NCI-H446 (cell line): Measurements from ENCODE around the gene SNRNP35.
"Not testable (repeated sequence)": the region's sequence is repeated elsewhere in the genome, so short reads cannot be mapped to it uniquely, and the experiment has no call there.

Experiments used
- DNase-seq, 2 experiments: peaks; one replicate each; lab custom pipeline; 2025; lab: John Stamatoyannopoulos, UW

Gene SNRNP35

DNA sequence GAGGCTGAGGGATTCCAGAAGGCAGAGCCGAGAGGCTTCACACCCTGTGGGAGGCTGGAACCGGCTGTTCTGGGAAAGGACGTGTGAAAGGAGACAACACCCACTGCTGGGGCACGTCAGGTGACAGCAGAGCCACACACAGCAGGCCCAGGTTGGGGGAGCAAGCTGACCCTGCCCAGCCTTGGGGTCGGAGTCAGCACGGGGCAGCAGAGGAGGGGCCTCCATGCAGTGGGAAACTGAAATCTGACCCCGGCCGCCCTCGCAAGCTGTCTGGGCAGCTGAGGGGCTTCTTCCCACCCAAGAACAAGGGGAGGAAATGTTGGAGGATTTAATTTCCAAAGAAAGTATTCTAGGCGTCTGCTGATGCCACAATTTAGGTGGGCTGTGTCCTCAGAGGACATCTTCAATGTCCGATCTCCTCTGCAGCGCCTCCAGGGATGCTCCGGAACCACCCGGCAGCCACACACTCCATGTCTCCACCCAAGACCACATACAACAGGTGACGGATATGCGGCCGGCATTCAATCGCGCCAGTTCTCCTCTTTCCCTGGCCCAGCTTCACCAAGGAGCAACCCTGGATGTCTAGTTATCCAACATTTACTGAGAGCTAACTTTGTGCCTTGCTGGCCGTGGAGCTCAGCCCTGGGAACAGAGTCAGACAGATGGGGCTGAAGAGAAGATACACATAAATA is 30.7 kb downstream of the SNRNP35 start:
- no peak for DNase-seq

DNA sequence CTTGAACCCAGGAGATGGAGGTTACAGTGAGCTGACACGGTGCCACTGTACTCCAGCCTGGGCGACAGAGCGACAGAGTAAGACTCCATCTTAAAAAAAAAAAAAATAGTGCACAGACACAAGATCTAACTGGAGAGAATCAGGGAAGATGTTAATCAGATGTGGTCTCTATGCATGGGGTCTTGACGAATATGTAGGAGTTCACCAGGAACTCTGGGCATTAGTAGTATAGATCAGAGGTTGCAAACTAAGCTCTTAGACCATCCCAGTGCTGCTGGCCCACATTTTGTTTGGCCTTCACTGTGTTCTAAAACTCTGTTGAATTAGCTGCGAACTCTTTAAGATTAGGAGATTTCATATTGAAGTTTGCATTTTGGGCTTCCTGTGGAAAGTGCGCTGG is 31.6 kb downstream of the SNRNP35 start:
- DNase-seq: no peak

DNA sequence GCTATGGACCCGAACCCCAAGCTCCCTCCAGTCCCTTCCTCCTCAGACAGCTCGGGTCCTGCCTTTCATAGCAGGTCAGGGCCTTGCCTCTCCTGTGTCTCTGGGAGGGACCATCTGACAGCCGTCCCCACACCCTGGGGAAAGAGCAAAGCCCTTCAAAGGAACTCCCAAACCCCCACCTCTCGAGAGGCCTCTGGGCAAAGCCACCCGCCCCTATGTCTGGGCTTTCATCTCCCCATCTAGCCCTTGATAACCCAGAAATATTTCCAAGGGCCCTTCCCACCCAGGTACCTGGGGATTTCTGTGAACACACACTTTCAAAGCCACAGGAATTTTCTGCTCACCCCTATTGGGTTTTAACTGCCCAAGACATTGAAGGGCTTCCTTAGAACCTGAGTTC is 32.1 kb downstream of the SNRNP35 start:
- DNase-seq: no peak

DNA sequence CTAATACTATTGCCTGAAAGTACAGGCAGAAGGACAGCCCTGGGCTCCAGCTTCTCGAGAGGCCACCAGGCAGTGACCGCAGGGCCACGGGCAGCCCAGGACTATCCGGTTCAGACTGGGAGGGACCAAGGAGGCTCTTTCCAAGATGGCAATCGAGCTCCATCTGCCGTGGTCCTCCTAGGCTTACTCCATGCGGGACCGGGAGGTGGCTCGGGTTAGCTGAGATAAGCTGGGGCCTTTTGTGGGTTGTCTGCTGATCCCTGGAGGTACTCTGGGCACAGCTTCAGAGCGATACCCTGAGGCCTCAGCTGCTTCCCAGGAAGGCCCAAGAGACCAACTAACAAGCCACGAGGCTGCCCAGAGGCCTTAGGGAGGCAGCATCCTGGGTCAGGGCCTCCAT is 33.1 kb downstream of the SNRNP35 start:
- no peak for DNase-seq

DNA sequence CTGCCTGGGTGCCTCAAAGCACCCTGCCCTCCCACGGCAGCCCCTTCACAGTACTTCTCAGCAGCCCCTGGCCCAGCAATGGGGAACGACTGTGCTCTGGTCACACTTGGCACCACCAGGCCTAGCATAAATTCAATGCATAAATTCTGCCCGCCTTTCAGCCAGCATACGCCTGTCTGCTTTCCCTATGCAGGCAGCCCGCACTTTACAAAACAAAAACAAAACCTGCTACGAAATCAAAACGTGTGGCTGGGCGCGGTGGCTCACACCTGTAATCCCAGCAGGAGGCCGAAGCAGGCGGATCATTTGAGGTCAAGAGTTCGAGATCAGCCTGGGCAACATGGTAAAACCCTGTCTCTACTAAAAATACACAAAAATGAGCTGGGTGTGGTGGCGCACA is 33.5 kb downstream of the SNRNP35 start:
- DNase-seq: no peak

DNA sequence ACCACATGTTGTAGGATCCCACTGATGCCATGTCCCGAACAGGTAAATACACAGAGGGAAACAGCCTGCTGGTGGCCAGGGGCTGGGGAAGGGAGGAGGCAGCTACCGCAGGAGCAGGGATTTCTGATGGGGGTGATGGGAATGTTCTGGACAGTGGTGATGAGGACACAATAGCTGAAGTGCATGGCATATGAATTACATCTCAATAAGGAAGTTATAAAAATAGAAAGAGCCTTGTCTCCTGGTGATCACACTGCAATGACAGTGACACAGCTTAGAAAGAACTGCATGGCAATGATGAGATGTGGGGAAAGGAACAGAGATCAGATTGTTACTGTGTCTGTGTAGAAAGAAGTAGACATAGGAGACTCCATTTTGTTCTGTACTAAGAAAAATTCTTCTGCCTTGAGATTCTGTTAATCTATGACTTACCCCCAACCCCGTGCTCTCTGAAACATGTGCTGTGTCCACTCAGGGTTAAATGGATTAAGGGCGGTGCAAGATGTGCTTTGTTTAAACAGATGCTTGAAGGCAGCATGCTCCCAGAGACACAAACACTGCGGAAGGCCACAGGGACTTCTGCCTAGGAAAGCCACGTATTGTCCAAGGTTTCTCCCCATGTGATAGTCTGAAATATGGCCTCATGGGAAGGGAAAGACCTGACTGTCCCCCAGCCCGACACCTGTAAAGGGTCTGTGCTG is 34.5 kb downstream of the SNRNP35 start:
- DNase-seq: not testable (repeated sequence)

DNA sequence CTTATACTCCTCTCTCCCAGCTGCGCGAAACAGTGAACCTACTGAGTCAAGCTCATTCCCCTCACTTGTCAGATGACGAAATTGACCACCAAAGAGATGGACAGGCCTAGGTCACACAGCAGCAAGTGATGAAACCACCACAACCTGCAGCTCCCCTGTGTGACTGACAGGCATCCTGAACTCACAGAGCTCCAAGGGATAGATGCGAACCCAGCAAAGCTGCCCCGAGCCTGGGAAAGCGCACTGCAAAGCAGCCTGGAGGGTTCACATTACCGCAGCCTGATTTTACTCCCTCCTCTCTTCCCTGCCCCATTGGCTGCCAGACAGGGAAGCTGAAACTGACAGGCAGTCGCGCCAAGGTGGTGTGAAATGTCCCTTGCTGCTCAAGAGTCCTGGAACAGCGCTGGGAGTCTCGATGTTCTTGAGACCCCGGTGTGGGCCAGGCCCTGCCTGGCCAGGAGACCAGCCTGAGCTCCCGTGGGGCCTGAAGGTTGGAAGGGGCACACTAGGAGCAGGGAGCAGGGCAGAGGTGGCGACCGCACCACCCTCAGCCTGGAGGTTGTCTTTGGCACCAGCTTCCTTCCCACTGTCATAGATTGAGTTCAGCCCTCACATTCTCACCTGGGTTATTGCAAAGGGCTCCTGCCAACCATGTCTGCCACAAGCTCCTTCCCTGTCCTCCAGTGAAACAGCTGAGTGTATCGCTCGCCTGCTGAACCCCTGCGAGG is 36.3 kb downstream of the SNRNP35 start:
- no peak for DNase-seq

DNA sequence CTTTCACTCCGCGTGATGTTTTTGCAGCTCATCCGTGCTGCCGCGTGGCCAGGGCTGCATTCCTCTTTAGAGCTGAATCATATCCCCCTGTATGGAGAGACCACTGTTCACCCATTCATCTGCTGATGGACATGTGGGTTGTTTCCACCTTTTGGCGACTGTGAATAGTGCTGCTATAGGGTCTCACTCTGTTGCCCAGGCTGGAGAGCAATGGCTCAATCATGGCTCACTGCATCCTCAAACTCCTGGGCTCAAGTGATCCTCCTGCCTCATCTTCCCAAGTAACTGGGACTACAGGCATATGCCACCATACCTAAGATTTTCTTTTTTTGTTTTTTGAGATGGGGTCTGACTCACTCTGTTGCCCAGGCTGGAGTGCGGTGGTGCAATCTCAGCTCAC is 39.1 kb downstream of the SNRNP35 start:
- DNase-seq: no peak

DNA sequence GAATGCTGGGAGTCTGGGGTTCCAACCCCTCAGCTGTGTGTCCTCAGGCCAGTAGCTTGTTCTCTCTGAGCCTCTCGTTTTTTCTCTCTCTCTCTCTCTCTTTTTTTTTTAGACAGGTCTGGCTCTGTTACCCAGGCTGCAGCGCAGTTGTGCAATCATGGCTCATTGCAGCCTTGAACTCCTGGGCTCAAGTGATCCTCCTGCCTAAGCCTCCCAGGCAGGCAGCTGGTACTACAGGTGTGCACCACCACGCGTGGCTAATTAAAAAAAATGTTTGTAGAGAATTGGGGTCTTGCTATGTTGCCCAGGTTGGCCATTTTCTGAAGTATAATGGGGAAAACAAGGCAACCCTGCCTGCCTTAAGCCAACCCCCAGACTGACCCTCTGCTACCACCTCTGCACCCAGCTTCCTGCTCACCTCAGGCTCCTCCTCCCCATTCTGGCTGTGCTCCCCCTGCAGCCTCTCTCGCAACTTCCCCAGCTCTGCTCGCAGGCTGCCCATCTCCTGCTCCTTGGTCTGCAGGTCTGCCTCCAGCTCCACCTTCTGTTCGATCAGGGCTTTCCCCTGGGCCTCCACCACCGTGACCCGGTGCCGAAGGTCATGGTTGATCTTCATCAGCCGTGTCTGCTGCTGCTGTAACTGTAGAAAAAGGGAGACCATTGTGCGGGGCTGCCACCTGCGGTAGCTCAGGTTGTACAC is 40.3 kb downstream of the SNRNP35 start:
- no peak for DNase-seq

DNA sequence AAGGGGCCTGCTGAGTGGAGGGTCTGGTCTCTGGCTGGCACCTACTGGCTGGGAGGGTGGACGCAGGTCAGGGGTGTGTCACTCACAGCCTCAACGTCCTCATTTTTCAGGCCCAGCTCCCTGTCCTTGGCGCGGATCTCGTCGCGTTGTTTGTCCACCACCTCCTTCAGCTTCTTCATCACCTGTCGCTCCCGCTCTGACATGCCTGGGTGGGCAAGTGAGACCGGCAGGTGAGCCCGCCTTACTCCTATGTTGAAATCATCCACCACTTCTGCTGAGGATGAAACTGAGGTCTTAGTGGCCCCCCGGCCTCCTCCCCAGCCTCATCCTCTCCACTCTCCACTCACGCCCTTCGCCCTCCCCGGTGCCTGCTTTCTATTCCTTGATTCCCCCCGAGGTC is 41.4 kb downstream of the SNRNP35 start:
- no peak for DNase-seq

DNA sequence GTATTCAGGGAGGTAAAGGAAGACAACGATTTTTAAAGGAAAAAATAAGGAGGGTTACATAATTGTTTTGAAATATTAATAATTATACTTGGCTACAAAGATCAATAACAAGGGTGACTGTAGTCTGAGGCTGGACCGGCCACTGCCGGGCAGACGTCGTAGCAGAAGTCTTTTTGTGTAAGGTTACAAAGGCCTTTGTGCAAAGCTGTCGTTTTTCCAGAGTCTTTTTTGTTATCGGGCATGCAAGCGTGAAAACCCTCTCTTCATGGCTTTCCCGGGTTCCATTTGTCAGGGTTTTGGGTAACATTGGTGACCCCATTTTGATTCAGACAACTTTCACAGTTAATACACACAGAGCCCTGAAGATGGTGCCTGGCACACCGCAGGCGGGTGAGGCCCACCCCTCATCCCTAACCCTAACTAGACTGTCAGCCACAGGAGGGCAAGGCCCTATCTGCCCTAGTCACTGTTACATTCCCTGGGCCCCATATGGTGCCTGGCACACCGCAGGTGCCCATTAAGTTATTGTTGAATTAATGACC is 44.3 kb downstream of the SNRNP35 start:
- DNase-seq: no peak

DNA sequence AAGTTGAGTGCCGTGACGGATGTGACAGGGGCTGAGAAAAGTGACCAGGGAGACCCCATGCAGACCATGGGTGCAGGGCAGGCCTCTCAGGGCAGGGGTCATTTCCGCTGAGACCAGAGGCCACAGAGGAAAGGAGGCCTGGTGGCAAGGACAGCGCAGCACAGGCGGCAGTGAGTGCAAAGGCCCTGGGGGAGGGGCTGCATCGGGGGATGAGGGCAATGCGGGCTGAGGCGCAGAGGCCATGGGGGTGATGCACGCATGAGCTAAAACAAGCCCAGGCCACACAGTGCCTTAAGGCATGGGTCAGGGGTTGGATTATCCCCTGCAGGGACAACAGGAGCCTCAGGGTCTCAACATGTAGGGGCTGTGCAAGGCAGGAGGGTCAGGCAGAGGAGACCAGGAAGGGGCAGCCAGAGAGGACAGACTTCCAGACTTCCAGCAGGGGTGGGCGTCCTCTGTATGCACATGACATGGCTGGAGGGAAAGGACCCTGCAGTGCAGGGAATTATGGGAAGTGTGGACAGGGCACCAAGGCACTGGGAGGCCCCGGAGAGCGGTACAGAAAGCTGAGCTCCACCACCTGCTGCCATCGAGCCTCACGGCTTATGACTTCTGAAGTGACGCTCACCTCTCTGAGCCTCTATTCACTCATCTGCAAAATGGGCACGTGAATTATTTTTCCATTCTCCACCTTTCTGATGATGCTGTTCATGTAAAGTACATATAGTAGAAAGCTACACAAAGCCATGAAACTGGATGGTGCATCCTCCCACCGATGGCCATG is 48.3 kb downstream of the SNRNP35 start:
- no peak for DNase-seq

DNA sequence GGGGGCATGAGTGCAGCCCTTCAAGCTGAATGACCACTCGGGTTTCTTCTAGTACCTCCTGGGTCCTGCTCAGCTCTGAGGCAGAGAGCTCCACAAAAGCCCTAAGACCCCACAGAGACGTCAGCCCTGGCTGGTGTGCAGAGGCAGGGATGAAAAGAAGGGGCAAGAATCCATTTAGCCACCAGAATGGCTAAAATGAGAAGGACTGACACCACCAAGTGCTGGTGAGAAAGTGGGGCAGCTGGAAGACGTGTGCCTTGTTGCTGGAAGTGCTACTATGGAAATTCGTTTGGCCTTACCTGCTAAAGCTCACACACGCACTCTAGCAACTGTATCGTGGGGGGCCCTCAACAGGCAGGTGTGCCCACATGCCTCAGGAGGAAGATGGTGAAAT is 48.9 kb downstream of the SNRNP35 start:
- no peak for DNase-seq

DNA sequence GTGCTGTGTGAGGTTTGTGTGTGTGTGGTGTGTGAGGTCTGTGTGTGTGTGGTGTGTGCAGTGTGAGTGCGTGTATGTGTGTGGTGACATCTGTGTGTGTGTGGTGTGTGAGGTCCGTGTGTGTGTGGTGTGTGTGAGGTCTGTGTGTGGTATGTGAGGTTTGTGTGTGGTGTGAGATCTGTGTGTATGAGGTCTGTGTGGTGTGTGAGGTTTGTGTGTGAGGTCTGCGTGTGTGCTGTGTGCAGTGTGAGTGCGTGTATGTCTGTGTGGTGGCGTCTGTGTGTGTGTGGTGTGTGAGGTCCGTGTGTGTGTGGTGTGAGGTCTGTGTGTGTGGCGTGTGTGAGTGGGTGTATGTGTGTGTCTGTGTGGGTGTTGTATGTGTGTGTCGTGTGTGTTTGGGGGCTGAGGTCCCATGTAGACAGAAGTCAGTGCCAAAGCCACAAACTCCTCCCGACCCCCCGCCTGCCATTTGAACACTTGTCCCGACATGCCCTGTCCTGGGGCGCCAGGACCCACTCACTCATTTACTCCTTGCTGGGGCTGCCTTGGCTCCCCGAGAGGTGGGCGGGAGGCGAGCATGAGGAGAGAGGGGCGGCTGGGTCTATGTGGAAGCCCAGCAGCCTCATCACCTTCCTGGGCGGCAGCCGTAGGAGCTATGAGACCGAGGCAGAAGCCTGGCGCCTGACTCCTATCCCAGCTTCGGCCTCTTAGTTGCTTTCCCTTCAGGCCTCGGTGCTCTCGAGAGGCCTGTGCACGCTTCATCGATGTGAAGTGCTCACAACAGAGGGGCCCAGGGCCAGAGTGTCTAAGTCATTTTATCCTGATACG is 55.1 kb downstream of the SNRNP35 start:
- no peak for DNase-seq

DNA sequence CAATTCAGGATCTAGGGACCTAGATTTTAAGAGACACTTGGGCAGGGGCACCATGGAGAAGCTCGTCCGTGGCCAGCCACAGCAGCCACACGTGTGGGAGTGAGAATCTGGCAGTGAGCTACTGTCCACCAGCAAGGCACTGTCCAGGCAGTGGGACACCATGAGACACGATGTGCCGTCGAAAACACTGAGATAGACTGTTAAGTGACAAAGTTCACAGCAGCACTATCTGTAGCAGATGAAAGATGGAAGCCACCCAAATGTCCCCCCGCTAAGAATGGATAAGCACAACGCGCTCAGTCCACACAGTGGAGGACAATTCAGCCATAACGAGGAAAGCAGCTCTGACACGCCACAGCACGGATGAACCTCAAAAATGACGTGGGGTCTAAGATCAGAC is 55.9 kb downstream of the SNRNP35 start:
- DNase-seq: no peak

DNA sequence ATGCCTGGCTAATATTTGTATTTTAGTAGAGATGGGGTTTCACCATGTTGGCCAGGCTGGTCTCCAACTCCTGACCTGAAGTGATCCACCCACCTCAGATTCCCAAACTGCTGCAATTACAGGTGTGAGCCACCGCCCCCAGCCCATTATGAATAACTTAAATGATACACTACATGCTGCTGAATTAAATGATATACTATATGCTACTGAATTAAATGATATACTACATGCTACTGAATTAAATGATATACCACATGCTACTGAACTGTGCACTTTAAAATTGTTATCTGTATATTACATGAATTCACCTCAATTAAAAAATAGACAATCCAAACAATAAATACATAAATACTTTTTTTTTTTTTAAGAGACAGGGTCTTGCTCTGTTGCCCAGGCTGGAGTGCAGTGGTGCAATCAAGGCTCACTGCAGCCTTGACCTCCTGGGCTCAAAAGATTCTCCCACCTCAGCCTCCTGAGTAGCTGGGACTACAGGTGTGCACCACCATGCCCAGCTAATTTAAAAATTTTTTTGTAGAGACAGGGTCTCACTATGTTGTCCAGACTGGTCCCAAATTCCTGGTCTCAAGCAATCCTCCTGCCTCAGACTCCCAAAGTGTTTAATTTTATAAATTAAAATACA is 56.8 kb downstream of the SNRNP35 start:
- DNase-seq: not testable (repeated sequence)

DNA sequence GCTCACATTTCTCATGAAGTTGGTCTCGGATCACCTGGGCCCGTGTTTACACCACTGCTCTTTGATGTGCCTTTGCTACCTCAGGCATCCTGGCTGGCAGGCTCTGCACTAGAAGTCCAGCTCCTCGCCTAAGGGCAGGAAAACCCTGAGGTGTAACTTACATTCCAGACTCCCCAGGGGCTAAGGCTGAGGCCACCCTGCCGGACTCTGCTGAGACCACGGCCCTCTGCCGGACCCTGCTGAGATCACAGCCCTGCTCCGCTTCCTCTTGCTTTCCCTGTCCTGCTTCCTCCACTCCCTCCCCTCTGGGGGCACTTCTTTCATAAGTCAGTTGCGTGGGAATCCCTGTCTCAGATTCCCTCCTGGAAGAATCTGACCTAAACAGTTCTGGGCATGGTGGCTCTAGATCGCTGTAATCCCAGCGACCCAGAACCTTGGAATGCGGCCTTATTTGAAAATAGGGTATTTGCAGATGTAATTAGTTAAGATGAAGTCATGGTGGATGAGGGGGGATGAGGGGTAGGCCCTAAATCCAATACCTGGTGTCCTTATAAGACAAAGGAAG is 58.4 kb downstream of the SNRNP35 start:
- no peak for DNase-seq
